Parathyroid adenoma (tissue), 2 donors: ENCODE measurements around the gene FGFBP2.

ENCODE experiments used
- H2AFZ ChIP-seq: fragments of 300-600 bp; sonication (generic); one replicate; pipeline ENCODE4 v1.7.0; 2017; ENCODE audit warnings: antibody characterized with exemption, mild to moderate bottlenecking
- H3K27ac ChIP-seq: fragments of 300-600 bp; sonication (generic); one replicate; pipeline ENCODE4 v1.7.0; 2017
- H3K27me3 ChIP-seq: fragments of 300-600 bp; sonication (generic); one replicate; pipeline ENCODE4 v1.7.0; 2017; ENCODE audit warnings: low read length; ENCODE audit not compliant: control insufficient read depth, insufficient read depth
- H3K36me3 ChIP-seq: fragments of 300-600 bp; sonication (generic); one replicate; pipeline ENCODE4 v1.7.0; 2017; ENCODE audit warnings: low read length; ENCODE audit not compliant: control insufficient read depth, insufficient read depth
- H3K4me1 ChIP-seq: fragments of 300-600 bp; sonication (generic); one replicate; pipeline ENCODE4 v1.7.0; 2017; ENCODE audit warnings: control low read depth
- H3K4me2 ChIP-seq: fragments of 300-600 bp; sonication (generic); one replicate; pipeline ENCODE4 v1.7.0; 2017; ENCODE audit warnings: low read length
- H3K4me3 ChIP-seq: fragments of 300-600 bp; sonication (generic); one replicate; pipeline ENCODE4 v1.7.0; 2017; ENCODE audit warnings: low read depth, low read length
- H3K79me2 ChIP-seq: fragments of 300-600 bp; sonication (generic); one replicate; pipeline ENCODE4 v1.7.0; 2017; ENCODE audit warnings: control low read depth
- H3K9ac ChIP-seq: fragments of 300-600 bp; sonication (generic); one replicate; pipeline ENCODE4 v1.7.0; 2017; ENCODE audit warnings: mild to moderate bottlenecking
- H3K9me3 ChIP-seq: fragments of 300-600 bp; sonication (generic); one replicate; pipeline ENCODE4 v1.7.0; 2017; ENCODE audit warnings: low read length; ENCODE audit not compliant: control insufficient read depth
- TF ChIP-seq, protein P1 (sequence below): fragments of 300-600 bp; sonication (generic); IDR thresholded peaks from one replicate; pipeline ENCODE4 v1.7.0; 2017; ENCODE audit warnings: antibody characterized with exemption, mild to moderate bottlenecking
- donor health status: primary hyperparathyroidism.

FGFBP2 gene

GRCh38 chr4:15964159-15964558 lies 1.2 kb upstream of the FGFBP2 start:
- Histone ChIP-seq H3K36me3 (no peaks in the 10 kb centered on the region), H3K27me3 (no peaks in the 10 kb centered on the region), H3K79me2 (no peaks in the 10 kb centered on the region), H3K27ac (no peak overlapping the region), H3K4me2 (no peak overlapping the region), H3K4me3 (no peak overlapping the region), H2AFZ (no peak overlapping the region), H3K4me1 (no peaks in the 10 kb centered on the region), H3K9me3 (no peaks in the 10 kb centered on the region), H3K9ac (no peak overlapping the region)
- TF ChIP-seq, protein P1, sequence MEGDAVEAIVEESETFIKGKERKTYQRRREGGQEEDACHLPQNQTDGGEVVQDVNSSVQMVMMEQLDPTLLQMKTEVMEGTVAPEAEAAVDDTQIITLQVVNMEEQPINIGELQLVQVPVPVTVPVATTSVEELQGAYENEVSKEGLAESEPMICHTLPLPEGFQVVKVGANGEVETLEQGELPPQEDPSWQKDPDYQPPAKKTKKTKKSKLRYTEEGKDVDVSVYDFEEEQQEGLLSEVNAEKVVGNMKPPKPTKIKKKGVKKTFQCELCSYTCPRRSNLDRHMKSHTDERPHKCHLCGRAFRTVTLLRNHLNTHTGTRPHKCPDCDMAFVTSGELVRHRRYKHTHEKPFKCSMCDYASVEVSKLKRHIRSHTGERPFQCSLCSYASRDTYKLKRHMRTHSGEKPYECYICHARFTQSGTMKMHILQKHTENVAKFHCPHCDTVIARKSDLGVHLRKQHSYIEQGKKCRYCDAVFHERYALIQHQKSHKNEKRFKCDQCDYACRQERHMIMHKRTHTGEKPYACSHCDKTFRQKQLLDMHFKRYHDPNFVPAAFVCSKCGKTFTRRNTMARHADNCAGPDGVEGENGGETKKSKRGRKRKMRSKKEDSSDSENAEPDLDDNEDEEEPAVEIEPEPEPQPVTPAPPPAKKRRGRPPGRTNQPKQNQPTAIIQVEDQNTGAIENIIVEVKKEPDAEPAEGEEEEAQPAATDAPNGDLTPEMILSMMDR, result no peak

DNA sequence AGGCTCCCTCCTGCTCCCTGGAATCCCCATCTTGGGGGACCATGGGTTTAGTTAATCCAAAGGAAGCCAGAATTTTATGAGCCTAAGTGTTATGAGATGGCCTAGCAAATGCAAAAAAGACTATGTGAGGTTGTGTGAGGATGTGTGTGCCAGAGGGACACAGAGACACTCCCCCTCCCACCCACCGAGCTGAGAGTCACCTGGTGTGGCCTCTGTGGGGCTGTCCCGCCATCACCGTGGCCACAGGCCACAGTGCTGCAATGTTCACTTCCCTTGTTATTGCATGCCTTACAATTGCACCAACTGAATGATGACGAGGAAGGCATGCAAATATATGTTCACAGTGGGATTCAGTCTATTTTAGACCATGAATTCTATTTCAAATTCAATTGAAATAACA lies 601 bp upstream of the FGFBP2 start:
- TF ChIP-seq, protein P1, result no peak
- no peak overlapping the region for H3K4me2 ChIP-seq

DNA sequence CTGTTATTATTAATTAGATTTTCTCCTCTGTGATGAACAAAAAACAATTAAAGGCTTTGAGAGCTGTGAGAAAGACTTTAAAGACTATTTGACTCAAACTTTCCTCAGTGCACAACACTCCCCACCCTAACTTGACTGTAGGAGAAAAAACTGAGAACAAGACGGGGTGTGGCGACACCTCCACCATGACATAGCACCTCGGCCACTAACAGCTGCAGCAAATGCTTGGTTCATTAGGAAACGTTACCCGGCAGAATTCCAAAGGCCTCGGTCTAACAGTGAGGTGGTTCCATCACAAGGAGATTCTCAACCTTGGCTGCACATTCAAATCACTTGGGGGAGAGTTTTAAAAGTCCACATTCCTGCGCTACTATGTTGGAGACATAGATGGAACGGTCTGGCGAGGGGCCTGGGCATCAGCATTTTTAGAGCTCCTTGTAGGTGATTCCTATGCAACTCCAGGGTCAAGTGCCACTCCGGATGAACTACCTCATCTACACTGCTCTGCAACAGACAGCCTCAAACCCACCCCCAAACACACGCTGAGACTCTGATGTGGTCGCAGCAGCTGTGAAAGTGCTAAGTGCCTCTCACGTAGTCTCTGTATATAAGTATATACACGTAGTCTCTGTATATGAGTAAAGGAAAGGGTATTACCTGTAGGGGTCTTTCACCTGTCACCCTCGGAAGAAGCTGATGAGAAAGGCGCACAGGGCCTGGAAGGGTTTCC lies 1.0 kb downstream of the FGFBP2 start:
- Histone ChIP-seq H3K27me3 (no peaks in the 10 kb centered on the region), H3K4me1 (no peaks in the 10 kb centered on the region), H3K9me3 (no peaks in the 10 kb centered on the region), H3K79me2 (no peaks in the 10 kb centered on the region), H2AFZ (no peak overlapping the region), H3K36me3 (no peaks in the 10 kb centered on the region), H3K27ac (no peak overlapping the region), H3K4me3 (no peak overlapping the region), H3K4me2 (no peak overlapping the region), H3K9ac (no peak overlapping the region)
- TF ChIP-seq, protein P1, result no peak

More for the DNA sequence above, 601 bp upstream of the FGFBP2 start:
- Histone ChIP-seq H3K79me2 (no peaks in the 10 kb centered on the region), H3K4me3 (no peak overlapping the region), H3K4me1 (no peaks in the 10 kb centered on the region), H3K36me3 (no peaks in the 10 kb centered on the region), H3K27ac (no peak overlapping the region), H2AFZ (no peak overlapping the region), H3K9me3 (no peaks in the 10 kb centered on the region), H3K9ac (no peak overlapping the region), H3K27me3 (no peaks in the 10 kb centered on the region)

DNA sequence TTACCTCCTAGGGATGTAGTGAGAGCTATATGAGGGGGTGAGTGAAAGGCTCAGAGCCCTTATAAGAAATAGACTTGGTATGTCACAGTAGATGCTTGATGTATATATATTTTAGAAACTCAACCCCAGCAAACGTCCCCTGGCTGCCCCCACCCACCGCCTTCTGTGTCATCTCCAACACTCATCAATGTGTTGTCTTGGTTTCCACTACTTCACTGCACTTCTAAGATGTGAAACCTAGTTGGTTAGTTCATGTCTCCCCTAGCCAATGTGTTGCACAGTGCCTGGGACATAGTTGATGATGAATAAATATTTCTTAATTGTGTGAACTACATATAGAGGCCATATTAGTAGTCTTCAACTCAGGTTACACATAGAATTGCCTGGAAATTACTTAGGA lies 4.4 kb downstream of the FGFBP2 start:
- TF ChIP-seq, protein P1, result no peak
- no peaks in the 10 kb centered on the region for H3K79me2 ChIP-seq

More for the DNA sequence above, 4.4 kb downstream of the FGFBP2 start:
- no peaks in the 10 kb centered on the region for H3K9me3 ChIP-seq
- no peaks in the 10 kb centered on the region for H3K36me3 ChIP-seq
- H3K4me1 ChIP-seq, result no peaks in the 10 kb centered on the region
- no peak overlapping the region for H3K4me3 ChIP-seq
- H3K9ac ChIP-seq, result no peak overlapping the region
- H3K4me2 ChIP-seq, result no peak overlapping the region
- H3K27me3 ChIP-seq, result no peaks in the 10 kb centered on the region
- no peak overlapping the region for H3K27ac ChIP-seq
- H2AFZ ChIP-seq, result no peak overlapping the region
